ENCODE results near the gene PCNT. TPM values are rescaled to one million over a fixed set of nuclear protein-coding genes. Genes with fewer than 3 reads are reported as not detected.

The PCNT gene
- polyA plus RNA-seq, 1 donor = 17.9 TPM

GRCh38 chr21:46287541-46287940 is 36.4 kb upstream of the PCNT start:
- H3K27me3 ChIP-seq (ENCODE audit: control insufficient read depth, insufficient read depth, low read length) = no peaks in the 10 kb centered on the region
- peak overlapping the region; percentile 72 for H3K4me3 ChIP-seq (ENCODE audit: low read length)
- WGBS (ENCODE audit: insufficient coverage, low lambda C conversion rate) = 100% methylated on average over 1 of the region's 10 CpGs
- H3K27ac ChIP-seq (ENCODE audit: low read length) = no peak overlapping the region
- no peak for DNase-seq
- H3K9me3 ChIP-seq (ENCODE audit: control insufficient read depth, low read depth, low read length) = no peaks in the 10 kb centered on the region
- peaks cover 29% of the 10 kb centered on the region for H3K36me3 ChIP-seq (ENCODE audit: control insufficient read depth, insufficient read depth, low read length)
- peaks cover 16% of the 10 kb centered on the region for H3K4me1 ChIP-seq (ENCODE audit: control insufficient read depth, insufficient read depth, low read length)

GRCh38 chr21:46289655-46290179 is 34.2 kb upstream of the PCNT start:
- DNase-seq = no peak
- Histone ChIP-seq H3K4me1 (ENCODE audit: control insufficient read depth, insufficient read depth, low read length) (peaks cover 7% of the 10 kb centered on the region), H3K36me3 (ENCODE audit: control insufficient read depth, insufficient read depth, low read length) (peaks cover 14% of the 10 kb centered on the region), H3K27me3 (ENCODE audit: control insufficient read depth, insufficient read depth, low read length) (no peaks in the 10 kb centered on the region), H3K4me3 (ENCODE audit: low read length) (no peak overlapping the region), H3K27ac (ENCODE audit: low read length) (no peak overlapping the region), H3K9me3 (ENCODE audit: control insufficient read depth, low read depth, low read length) (no peaks in the 10 kb centered on the region)
- WGBS (ENCODE audit: insufficient coverage, low lambda C conversion rate) = no CpG with 5 or more reads among the region's 6 CpGs

GRCh38 chr21:46291561-46291960 is 32.4 kb upstream of the PCNT start:
- Histone ChIP-seq H3K4me1 (ENCODE audit: control insufficient read depth, insufficient read depth, low read length) (peaks cover 4% of the 10 kb centered on the region), H3K4me3 (ENCODE audit: low read length) (no peak overlapping the region), H3K27me3 (ENCODE audit: control insufficient read depth, insufficient read depth, low read length) (no peaks in the 10 kb centered on the region), H3K9me3 (ENCODE audit: control insufficient read depth, low read depth, low read length) (no peaks in the 10 kb centered on the region), H3K36me3 (ENCODE audit: control insufficient read depth, insufficient read depth, low read length) (peaks cover 12% of the 10 kb centered on the region), H3K27ac (ENCODE audit: low read length) (no peak overlapping the region)
- WGBS (ENCODE audit: insufficient coverage, low lambda C conversion rate) = no CpG with 5 or more reads among the region's 2 CpGs
- no peak for DNase-seq

- H3K27ac ChIP-seq (ENCODE audit: low read length) = no peak overlapping the region
- H3K27me3 ChIP-seq (ENCODE audit: control insufficient read depth, insufficient read depth, low read length) = peaks cover 7% of the 10 kb centered on the region
- DNase-seq = no peak
- peaks cover 17% of the 10 kb centered on the region for H3K36me3 ChIP-seq (ENCODE audit: control insufficient read depth, insufficient read depth, low read length)
- H3K4me1 ChIP-seq (ENCODE audit: control insufficient read depth, insufficient read depth, low read length) = peaks cover 7% of the 10 kb centered on the region
- peaks cover 8% of the 10 kb centered on the region for H3K9me3 ChIP-seq (ENCODE audit: control insufficient read depth, low read depth, low read length)
- H3K4me3 ChIP-seq (ENCODE audit: low read length) = no peak overlapping the region
- WGBS (ENCODE audit: insufficient coverage, low lambda C conversion rate) = no CpG with 5 or more reads among the region's 10 CpGs
Observed at GRCh38 chr21:46294647-46295176, 29.2 kb upstream of the PCNT start.

GRCh38 chr21:46295177-46295770 is 28.7 kb upstream of the PCNT start:
- WGBS (ENCODE audit: insufficient coverage, low lambda C conversion rate) = no CpG with 5 or more reads among the region's 9 CpGs
- Histone ChIP-seq H3K4me1 (ENCODE audit: control insufficient read depth, insufficient read depth, low read length) (peaks cover 7% of the 10 kb centered on the region), H3K36me3 (ENCODE audit: control insufficient read depth, insufficient read depth, low read length) (peaks cover 17% of the 10 kb centered on the region), H3K9me3 (ENCODE audit: control insufficient read depth, low read depth, low read length) (peaks cover 8% of the 10 kb centered on the region), H3K27ac (ENCODE audit: low read length) (no peak overlapping the region), H3K4me3 (ENCODE audit: low read length) (no peak overlapping the region), H3K27me3 (ENCODE audit: control insufficient read depth, insufficient read depth, low read length) (peaks cover 7% of the 10 kb centered on the region)
- no peak for DNase-seq

- H3K36me3 ChIP-seq (ENCODE audit: control insufficient read depth, insufficient read depth, low read length) = peaks cover 20% of the 10 kb centered on the region
- no peak overlapping the region for H3K4me3 ChIP-seq (ENCODE audit: low read length)
- H3K27me3 ChIP-seq (ENCODE audit: control insufficient read depth, insufficient read depth, low read length) = peaks cover 7% of the 10 kb centered on the region
- peaks cover 8% of the 10 kb centered on the region for H3K9me3 ChIP-seq (ENCODE audit: control insufficient read depth, low read depth, low read length)
- peaks cover 7% of the 10 kb centered on the region for H3K4me1 ChIP-seq (ENCODE audit: control insufficient read depth, insufficient read depth, low read length)
- 80% methylated on average over 2 of the region's 29 CpGs for WGBS (ENCODE audit: insufficient coverage, low lambda C conversion rate)
- H3K27ac ChIP-seq (ENCODE audit: low read length) = no peak overlapping the region
- DNase-seq = peak; percentile 47 to 69
Observed at GRCh38 chr21:46295996-46296752, 27.8 kb upstream of the PCNT start.

GRCh38 chr21:46297338-46298271 is 26.4 kb upstream of the PCNT start:
- peaks cover 7% of the 10 kb centered on the region for H3K27me3 ChIP-seq (ENCODE audit: control insufficient read depth, insufficient read depth, low read length)
- H3K36me3 ChIP-seq (ENCODE audit: control insufficient read depth, insufficient read depth, low read length) = peaks cover 11% of the 10 kb centered on the region
- peaks cover 7% of the 10 kb centered on the region for H3K4me1 ChIP-seq (ENCODE audit: control insufficient read depth, insufficient read depth, low read length)
- H3K27ac ChIP-seq (ENCODE audit: low read length) = no peak overlapping the region
- WGBS (ENCODE audit: insufficient coverage, low lambda C conversion rate) = no CpG with 5 or more reads among the region's 84 CpGs
- peaks cover 8% of the 10 kb centered on the region for H3K9me3 ChIP-seq (ENCODE audit: control insufficient read depth, low read depth, low read length)
- DNase-seq = peak in 1 of 2 donors; percentile 60
- H3K4me3 ChIP-seq (ENCODE audit: low read length) = peak overlapping the region; percentile 31

GRCh38 chr21:46299167-46299566 is 24.8 kb upstream of the PCNT start:
- Histone ChIP-seq H3K4me1 (ENCODE audit: control insufficient read depth, insufficient read depth, low read length) (peaks cover 7% of the 10 kb centered on the region), H3K9me3 (ENCODE audit: control insufficient read depth, low read depth, low read length) (peaks cover 8% of the 10 kb centered on the region), H3K27me3 (ENCODE audit: control insufficient read depth, insufficient read depth, low read length) (peaks cover 7% of the 10 kb centered on the region), H3K4me3 (ENCODE audit: low read length) (no peak overlapping the region), H3K36me3 (ENCODE audit: control insufficient read depth, insufficient read depth, low read length) (peaks cover 11% of the 10 kb centered on the region), H3K27ac (ENCODE audit: low read length) (no peak overlapping the region)
- 90% methylated on average over 2 of the region's 9 CpGs for whole genome bisulfite sequencing (ENCODE audit: insufficient coverage, low lambda C conversion rate)
- no peak for DNase-seq

- Histone ChIP-seq H3K9me3 (ENCODE audit: control insufficient read depth, low read depth, low read length) (peaks cover 8% of the 10 kb centered on the region), H3K36me3 (ENCODE audit: control insufficient read depth, insufficient read depth, low read length) (peaks cover 19% of the 10 kb centered on the region), H3K4me1 (ENCODE audit: control insufficient read depth, insufficient read depth, low read length) (peaks cover 7% of the 10 kb centered on the region), H3K4me3 (ENCODE audit: low read length) (no peak overlapping the region), H3K27ac (ENCODE audit: low read length) (no peak overlapping the region), H3K27me3 (ENCODE audit: control insufficient read depth, insufficient read depth, low read length) (peaks cover 7% of the 10 kb centered on the region)
- DNase-seq = no peak
- no CpG with 5 or more reads among the region's 14 CpGs for WGBS (ENCODE audit: insufficient coverage, low lambda C conversion rate)
Observed at GRCh38 chr21:46301759-46302158, 22.2 kb upstream of the PCNT start.

GRCh38 chr21:46304437-46304836 is 19.5 kb upstream of the PCNT start:
- H3K27me3 ChIP-seq (ENCODE audit: control insufficient read depth, insufficient read depth, low read length) = no peaks in the 10 kb centered on the region
- H3K36me3 ChIP-seq (ENCODE audit: control insufficient read depth, insufficient read depth, low read length) = peaks cover 17% of the 10 kb centered on the region

More at GRCh38 chr21:46304437-46304836, 19.5 kb upstream of the PCNT start:
- Histone ChIP-seq H3K27ac (ENCODE audit: low read length) (no peak overlapping the region), H3K4me1 (ENCODE audit: control insufficient read depth, insufficient read depth, low read length) (no peaks in the 10 kb centered on the region), H3K9me3 (ENCODE audit: control insufficient read depth, low read depth, low read length) (no peaks in the 10 kb centered on the region), H3K4me3 (ENCODE audit: low read length) (no peak overlapping the region)
- WGBS (ENCODE audit: insufficient coverage, low lambda C conversion rate) = no CpG with 5 or more reads among the region's 5 CpGs
- no peak for DNase-seq
